ENCODE measurements around the gene CYP46A1.

DNA sequence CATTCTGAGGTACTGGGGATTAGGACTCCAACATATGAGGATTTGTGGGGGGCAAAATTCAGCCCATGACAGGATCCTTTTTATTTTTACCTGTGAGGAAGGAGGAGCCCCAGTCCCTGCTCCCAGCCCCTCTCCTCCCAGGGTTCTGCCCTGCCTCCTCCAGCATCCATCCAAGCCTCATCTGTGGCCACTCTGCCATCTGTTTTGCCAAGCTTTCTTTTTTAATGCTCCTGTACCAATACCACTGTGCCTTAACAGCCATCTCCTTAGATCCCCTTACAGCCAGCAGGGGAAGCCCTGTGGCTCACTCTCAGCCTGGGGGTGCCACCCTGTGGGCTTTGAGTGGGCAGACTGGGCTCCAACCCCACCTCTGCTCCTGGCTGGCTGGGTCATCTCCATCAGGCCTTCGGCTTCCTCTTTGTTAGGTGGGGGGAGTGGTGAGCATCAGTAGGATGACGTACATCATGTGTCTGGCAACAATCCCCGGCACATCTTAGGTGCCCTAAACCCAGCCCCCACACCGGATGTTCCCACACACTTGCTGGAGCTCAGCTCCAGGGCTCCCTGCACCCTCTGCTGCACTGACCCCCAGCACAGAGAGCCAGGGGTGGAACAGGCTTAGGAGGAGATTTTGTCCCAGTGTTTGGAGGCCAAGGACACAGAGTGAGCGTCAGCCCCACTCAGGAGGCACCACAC, 40.2 kb downstream of the CYP46A1 start:
- TF ChIP-seq, protein P1, sequence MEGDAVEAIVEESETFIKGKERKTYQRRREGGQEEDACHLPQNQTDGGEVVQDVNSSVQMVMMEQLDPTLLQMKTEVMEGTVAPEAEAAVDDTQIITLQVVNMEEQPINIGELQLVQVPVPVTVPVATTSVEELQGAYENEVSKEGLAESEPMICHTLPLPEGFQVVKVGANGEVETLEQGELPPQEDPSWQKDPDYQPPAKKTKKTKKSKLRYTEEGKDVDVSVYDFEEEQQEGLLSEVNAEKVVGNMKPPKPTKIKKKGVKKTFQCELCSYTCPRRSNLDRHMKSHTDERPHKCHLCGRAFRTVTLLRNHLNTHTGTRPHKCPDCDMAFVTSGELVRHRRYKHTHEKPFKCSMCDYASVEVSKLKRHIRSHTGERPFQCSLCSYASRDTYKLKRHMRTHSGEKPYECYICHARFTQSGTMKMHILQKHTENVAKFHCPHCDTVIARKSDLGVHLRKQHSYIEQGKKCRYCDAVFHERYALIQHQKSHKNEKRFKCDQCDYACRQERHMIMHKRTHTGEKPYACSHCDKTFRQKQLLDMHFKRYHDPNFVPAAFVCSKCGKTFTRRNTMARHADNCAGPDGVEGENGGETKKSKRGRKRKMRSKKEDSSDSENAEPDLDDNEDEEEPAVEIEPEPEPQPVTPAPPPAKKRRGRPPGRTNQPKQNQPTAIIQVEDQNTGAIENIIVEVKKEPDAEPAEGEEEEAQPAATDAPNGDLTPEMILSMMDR (IDR thresholded peaks at IDR 0.05 in 4 of 5, conservative IDR thresholded peaks at IDR 0.05 in 1 of 5), result no peak
- TF ChIP-seq POLR2A (IDR thresholded peaks at IDR 0.05), result no peak
